IMR-90 (cell line): ENCODE data around the gene TMEM131.

Experiments
- CEBPB ChIP-seq: IDR thresholded peaks from 2 replicates; pipeline ENCODE4 v1.6.1; 2012; ENCODE audit warnings: low read depth, low read length, improper control_type of control experiment
- CHD1 ChIP-seq: IDR thresholded peaks from 2 replicates; pipeline ENCODE4 v1.6.1; 2012; ENCODE audit warnings: low read depth, low read length, improper control_type of control experiment
- CTCF ChIP-seq: conservative IDR thresholded peaks from 2 replicates; pipeline ENCODE4 v1.5.1; 2012; ENCODE audit warnings: mild to moderate bottlenecking, low read depth, low read length, improper control_type of control experiment
- FOS ChIP-seq: fragments of 150-350 bp; IDR thresholded peaks from 2 replicates; pipeline ENCODE4 v1.6.1; 2016; ENCODE audit warnings: low read depth, low read length
- MAFK ChIP-seq: IDR thresholded peaks from 2 replicates; pipeline ENCODE4 v1.6.1; 2012; ENCODE audit warnings: low read depth, low read length, improper control_type of control experiment
- MAZ ChIP-seq: IDR thresholded peaks from 2 replicates; pipeline ENCODE4 v1.6.1; 2012; ENCODE audit warnings: low read depth, mild to moderate bottlenecking, low read length, improper control_type of control experiment, moderate library complexity, borderline replicate concordance
- MXI1 ChIP-seq: IDR thresholded peaks from 2 replicates; pipeline ENCODE4 v1.6.1; 2012; ENCODE audit warnings: low read depth, mild to moderate bottlenecking, low read length, moderate library complexity, borderline replicate concordance
- POLR2A ChIP-seq: IDR thresholded peaks from 2 replicates; pipeline ENCODE4 v1.6.1; 2012; ENCODE audit warnings: mild to moderate bottlenecking, low read depth, low read length
- RAD21 ChIP-seq: IDR thresholded peaks from 2 replicates; pipeline ENCODE4 v1.6.1; 2012; ENCODE audit warnings: low read length, improper control_type of control experiment
- RCOR1 ChIP-seq: IDR thresholded peaks from 2 replicates; pipeline ENCODE4 v1.6.1; 2012; ENCODE audit warnings: mild to moderate bottlenecking, low read length, improper control_type of control experiment; ENCODE audit not compliant: insufficient replicate concordance
- RFX5 ChIP-seq: IDR thresholded peaks from 2 replicates; pipeline ENCODE4 v1.8.0; 2012; ENCODE audit warnings: low read depth, mild to moderate bottlenecking, low read length, moderate library complexity
- SMC3 ChIP-seq: fragments of 150-350 bp; IDR thresholded peaks from 2 replicates; pipeline ENCODE4 v1.6.1; 2016; ENCODE audit warnings: low read depth, mild to moderate bottlenecking, antibody characterized with exemption, low read length, moderate library complexity
- TF ChIP-seq, protein P1 (sequence below): fragments of 150-350 bp; IDR thresholded peaks from 2 replicates; pipeline ENCODE4 v1.6.1; 2017; ENCODE audit warnings: mild to moderate bottlenecking, antibody characterized with exemption, low read length, low read depth

DNA sequence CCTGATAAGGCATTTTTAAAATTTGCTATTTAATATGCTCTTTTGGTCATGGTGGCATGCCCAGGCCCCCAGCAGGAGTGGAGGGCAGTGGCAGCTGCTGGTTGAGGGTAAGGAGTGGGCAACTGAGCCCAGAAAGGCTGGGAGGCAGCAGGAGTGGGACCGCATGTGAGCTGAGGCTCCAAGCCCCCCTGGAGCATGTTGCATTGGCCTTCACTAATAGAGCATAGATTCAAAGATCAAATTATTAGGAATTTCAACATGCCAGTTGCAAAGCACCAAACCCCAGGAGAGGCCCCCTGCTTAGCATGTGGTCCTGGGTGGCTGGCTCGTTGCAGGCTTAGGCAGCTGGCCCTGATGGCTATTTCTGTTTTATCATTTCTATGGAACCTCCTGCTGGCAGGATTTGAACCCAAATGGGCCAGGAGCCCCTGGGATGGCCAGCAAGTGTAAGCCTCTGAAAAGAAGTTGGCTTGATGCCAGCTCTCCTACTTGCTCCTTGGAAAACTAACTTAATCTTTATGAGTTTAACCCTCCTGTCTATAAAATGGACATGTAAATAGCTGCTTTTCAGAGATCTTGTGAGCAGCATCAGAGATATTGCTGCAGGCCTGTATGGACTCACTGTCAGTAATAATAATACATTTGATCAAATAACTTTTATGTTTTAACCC lies 42.1 kb upstream of the TMEM131 start:
- no peak for TF ChIP-seq CTCF
- no peak for TF ChIP-seq MAZ
- no peak for TF ChIP-seq RAD21
- TF ChIP-seq POLR2A = no peak
- no peak for TF ChIP-seq MAFK
- TF ChIP-seq CEBPB = no peak
- TF ChIP-seq RFX5 = no peak
- TF ChIP-seq, protein P1, sequence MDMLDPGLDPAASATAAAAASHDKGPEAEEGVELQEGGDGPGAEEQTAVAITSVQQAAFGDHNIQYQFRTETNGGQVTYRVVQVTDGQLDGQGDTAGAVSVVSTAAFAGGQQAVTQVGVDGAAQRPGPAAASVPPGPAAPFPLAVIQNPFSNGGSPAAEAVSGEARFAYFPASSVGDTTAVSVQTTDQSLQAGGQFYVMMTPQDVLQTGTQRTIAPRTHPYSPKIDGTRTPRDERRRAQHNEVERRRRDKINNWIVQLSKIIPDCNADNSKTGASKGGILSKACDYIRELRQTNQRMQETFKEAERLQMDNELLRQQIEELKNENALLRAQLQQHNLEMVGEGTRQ = no peak
- no peak for TF ChIP-seq SMC3
- no peak for TF ChIP-seq MXI1
- no peak for TF ChIP-seq FOS
- TF ChIP-seq CHD1 = no peak
- TF ChIP-seq RCOR1 = no peak
